RWPE2 (cell line): ENCODE measurements around the gene ERCC4.

ENCODE experiments used
- ATAC-seq: fragments of 200-7000 bp; cut with Tn5 transposase; 3 replicates; pipeline ENCODE4 v1.9.1; 2021; ENCODE audit warnings: low read depth
- DNase-seq: peaks from one replicate; pipeline ENCODE4 v3.0.0-alpha.2; 2020; ENCODE audit warnings: low spot score
- H3K27ac ChIP-seq: fragments of 450-650 bp; 2 replicates; pipeline ENCODE4 v1.5.1; 2017; ENCODE audit warnings: mild to moderate bottlenecking; ENCODE audit not compliant: poor library complexity, severe bottlenecking
- H3K27me3 ChIP-seq: fragments of 250-450 bp; sonication (Bioruptor Pico); 2 replicates; pipeline ENCODE4 v1.5.1; 2021; ENCODE audit warnings: mild to moderate bottlenecking, moderate library complexity; ENCODE audit not compliant: insufficient read depth, poor library complexity, severe bottlenecking
- H3K36me3 ChIP-seq: fragments of 250-450 bp; sonication (Bioruptor Pico); 2 replicates; pipeline ENCODE4 v1.5.1; 2020; ENCODE audit warnings: low read depth, mild to moderate bottlenecking, moderate library complexity
- H3K4me1 ChIP-seq: fragments of 250-450 bp; sonication (Bioruptor Pico); 2 replicates; pipeline ENCODE4 v1.5.1; 2021; ENCODE audit warnings: mild to moderate bottlenecking, moderate library complexity; ENCODE audit not compliant: insufficient read depth, poor library complexity, severe bottlenecking
- H3K4me3 ChIP-seq: fragments of 250-450 bp; sonication (Bioruptor Pico); 2 replicates; pipeline ENCODE4 v1.5.1; 2021; ENCODE audit warnings: mild to moderate bottlenecking, moderate library complexity; ENCODE audit not compliant: severe bottlenecking
- H3K9me3 ChIP-seq: fragments of 250-450 bp; sonication (Bioruptor Pico); 2 replicates; pipeline ENCODE4 v1.5.1; 2021; ENCODE audit warnings: mild to moderate bottlenecking, moderate library complexity; ENCODE audit not compliant: severe bottlenecking
- TF ChIP-seq, protein P1 (sequence below): fragments of 450-650 bp; IDR thresholded peaks from one replicate; pipeline ENCODE4 v1.5.1; 2017; ENCODE audit warnings: mild to moderate bottlenecking, moderate library complexity; ENCODE audit not compliant: poor library complexity, severe bottlenecking

Gene ERCC4

DNA sequence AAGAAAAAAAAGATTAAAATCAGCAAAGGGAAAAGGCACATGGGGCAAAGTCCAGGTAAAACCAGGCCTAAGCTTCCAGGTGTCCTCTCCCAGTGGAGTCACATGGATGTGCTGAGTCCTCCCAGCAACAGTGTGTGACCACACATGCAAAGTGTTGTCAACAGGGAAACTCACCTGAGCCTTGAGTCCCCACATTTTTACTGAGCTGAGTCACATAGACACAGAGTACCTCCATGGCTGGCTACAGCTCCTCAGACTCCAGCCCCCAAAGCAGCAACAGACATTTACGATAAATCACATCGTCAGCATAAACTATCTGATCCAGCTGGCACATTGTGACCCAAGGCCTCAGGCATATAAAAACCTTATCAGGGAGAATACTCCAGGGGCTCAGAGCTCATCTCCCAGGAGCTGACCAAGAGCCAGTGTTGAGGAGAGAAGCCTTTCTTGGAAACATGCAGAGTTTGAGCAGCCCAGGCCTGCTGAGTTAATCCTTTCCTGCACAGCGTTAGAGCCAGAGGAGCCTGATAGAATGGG, 20.5 kb downstream of the ERCC4 start:
- Histone ChIP-seq H3K4me3 (no peak overlapping the region), H3K27me3 (no peaks in the 10 kb centered on the region), H3K36me3 (peaks cover 48% of the 10 kb centered on the region), H3K27ac (no peak overlapping the region), H3K4me1 (peaks cover 8% of the 10 kb centered on the region), H3K9me3 (no peaks in the 10 kb centered on the region)
- TF ChIP-seq, protein P1, sequence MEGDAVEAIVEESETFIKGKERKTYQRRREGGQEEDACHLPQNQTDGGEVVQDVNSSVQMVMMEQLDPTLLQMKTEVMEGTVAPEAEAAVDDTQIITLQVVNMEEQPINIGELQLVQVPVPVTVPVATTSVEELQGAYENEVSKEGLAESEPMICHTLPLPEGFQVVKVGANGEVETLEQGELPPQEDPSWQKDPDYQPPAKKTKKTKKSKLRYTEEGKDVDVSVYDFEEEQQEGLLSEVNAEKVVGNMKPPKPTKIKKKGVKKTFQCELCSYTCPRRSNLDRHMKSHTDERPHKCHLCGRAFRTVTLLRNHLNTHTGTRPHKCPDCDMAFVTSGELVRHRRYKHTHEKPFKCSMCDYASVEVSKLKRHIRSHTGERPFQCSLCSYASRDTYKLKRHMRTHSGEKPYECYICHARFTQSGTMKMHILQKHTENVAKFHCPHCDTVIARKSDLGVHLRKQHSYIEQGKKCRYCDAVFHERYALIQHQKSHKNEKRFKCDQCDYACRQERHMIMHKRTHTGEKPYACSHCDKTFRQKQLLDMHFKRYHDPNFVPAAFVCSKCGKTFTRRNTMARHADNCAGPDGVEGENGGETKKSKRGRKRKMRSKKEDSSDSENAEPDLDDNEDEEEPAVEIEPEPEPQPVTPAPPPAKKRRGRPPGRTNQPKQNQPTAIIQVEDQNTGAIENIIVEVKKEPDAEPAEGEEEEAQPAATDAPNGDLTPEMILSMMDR, result no peak
- DNase-seq (no peak), ATAC-seq (no peak)

DNA sequence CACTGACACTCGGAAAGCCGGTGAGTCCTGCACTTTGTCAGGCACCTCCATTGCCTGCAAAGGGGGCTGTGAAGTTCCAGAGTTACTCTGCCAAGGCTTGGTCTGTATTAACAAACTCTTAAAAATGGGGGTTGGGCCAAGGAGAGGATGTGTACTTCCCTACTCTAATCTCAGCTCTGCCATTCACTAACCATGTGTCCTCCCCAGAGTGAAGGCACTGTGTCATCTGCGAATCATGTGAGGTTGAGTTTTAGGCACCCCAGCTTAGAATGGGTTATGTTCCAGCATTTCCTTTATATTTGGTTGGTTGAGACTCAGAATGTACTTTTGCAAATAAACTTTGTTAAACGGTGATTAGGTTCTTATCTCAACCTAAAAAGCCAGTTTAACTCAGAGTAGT, 24.9 kb downstream of the ERCC4 start:
- no peak overlapping the region for H3K27ac ChIP-seq
- ATAC-seq (no peak), DNase-seq (no peak)
- peaks cover 47% of the 10 kb centered on the region for H3K36me3 ChIP-seq
- H3K9me3 ChIP-seq, result no peaks in the 10 kb centered on the region
- H3K4me3 ChIP-seq, result no peak overlapping the region
- no peaks in the 10 kb centered on the region for H3K27me3 ChIP-seq
- TF ChIP-seq, protein P1, result no peak
- H3K4me1 ChIP-seq, result no peaks in the 10 kb centered on the region

DNA sequence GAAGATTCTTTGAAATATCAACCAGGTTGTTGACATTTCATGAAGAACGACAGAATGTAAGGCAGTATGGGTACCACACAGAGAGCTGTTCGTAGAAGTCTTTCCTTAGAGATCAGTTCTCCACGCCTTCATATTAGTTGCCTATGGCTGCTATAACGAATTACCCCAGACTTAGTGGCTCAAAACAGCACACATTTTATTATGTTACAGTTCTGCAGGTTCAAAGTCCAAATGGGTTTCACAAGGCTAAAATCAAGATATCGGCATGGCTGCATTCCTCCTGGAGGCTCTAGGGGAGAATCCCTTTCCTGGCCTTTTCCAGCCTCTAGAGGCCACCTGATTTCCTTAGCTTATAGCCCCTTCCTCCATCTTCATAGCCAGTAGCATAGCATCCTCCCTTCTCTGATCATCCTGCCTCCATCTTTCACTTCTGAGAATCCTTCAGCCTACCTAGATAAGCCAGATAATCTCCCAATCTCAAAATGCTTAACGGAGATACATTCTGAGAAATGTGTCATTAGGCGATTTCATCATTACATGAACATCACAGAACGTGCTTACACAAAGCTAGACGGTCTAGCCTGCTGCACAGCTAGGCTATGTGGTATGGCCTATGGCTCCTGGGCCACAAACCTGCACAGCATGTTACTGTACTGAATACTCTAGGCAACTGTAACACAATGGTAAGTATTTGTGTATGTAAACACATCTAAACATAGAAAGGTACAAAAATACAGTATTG, 26.0 kb downstream of the ERCC4 start:
- no peaks in the 10 kb centered on the region for H3K27me3 ChIP-seq
- H3K4me3 ChIP-seq, result no peak overlapping the region
- TF ChIP-seq, protein P1, result no peak
- peaks cover 47% of the 10 kb centered on the region for H3K36me3 ChIP-seq
- DNase-seq, result no peak
- ATAC-seq, result no peak
- H3K9me3 ChIP-seq, result no peaks in the 10 kb centered on the region
- no peak overlapping the region for H3K27ac ChIP-seq
- no peaks in the 10 kb centered on the region for H3K4me1 ChIP-seq

DNA sequence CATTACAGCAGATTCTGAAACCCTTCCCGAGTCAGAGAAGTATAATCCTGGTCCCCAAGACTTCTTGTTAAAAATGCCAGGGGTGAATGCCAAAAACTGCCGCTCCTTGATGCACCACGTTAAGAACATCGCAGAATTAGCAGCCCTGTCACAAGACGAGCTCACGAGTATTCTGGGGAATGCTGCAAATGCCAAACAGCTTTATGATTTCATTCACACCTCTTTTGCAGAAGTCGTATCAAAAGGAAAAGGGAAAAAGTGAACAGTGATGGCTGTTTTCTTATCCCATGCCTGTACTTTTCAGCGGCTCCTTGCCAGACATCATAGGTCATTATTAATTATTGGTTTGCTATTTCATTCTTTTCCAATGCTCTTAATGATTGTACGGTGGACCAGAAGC, 28.1 kb downstream of the ERCC4 start:
- Histone ChIP-seq H3K27ac (no peak overlapping the region), H3K4me3 (no peak overlapping the region), H3K9me3 (no peaks in the 10 kb centered on the region), H3K27me3 (no peaks in the 10 kb centered on the region), H3K36me3 (peaks cover 43% of the 10 kb centered on the region), H3K4me1 (no peaks in the 10 kb centered on the region)
- ATAC-seq (no peak), DNase-seq (no peak)
- TF ChIP-seq, protein P1, result no peak

DNA sequence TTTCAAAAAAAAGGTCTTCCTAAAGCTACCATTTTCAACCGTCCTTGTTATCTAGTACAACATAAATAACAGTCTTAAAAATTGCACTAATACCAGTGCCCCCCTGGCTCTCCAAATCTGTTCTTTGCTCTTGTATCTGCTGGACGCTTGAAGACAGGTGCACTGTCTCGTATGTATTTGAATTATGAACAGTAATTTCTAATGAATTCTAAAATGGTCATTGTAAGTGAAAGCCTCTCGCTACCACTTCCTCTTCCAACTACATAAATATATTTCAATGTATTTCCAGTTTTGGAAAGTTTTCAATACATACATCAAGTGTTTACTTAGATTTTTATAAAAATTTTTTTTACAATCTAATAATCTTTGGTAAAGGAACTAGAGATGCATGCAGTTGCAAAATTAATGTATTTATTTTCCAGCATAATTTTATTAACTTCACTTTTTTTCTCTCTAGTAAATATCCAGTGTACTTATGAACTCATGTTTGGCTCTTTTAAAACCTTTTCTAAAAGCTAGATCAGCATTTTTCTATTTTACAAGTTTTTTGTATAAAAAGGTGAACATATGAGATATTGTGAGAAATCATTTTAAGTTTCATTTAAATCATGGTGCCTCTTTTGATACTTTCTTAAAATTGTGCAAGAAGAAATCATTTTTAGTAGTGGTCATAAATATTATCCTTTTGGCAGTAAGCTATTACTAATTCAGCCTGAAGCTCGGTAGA, 31.0 kb downstream of the ERCC4 start:
- ATAC-seq (no peak), DNase-seq (no peak)
- TF ChIP-seq, protein P1, result no peak
- Histone ChIP-seq H3K27ac (no peak overlapping the region), H3K4me1 (no peaks in the 10 kb centered on the region), H3K36me3 (peaks cover 26% of the 10 kb centered on the region), H3K9me3 (no peaks in the 10 kb centered on the region), H3K4me3 (no peak overlapping the region), H3K27me3 (no peaks in the 10 kb centered on the region)
